IMR-90 (cell line): ENCODE measurements around the gene RFC2. TPM values are rescaled to one million over a fixed set of nuclear protein-coding genes. Genes with fewer than 3 reads are reported as not detected.

Experiments used
- ATAC-seq: fragments of 200-7000 bp; cut with Tn5 transposase; 2 replicates; pipeline ENCODE4 v1.9.1; 2020; ENCODE audit warnings: low read depth, mild to moderate bottlenecking, moderate library complexity
- BruUV-seq: library from RNA; stranded (reverse); fragments of 400-500 nt; replicated peaks from 2 replicates; lab custom pipeline; 2021; lab: Mats Ljungman, UMichigan
- CTCF ChIA-PET: fragments of 300-600 bp; formaldehyde crosslinking; extraction: SDS; loops from one replicate; lab custom pipeline; 2021; ENCODE audit warnings: antibody characterized with exemption; lab: Yijun Ruan, JAX
- POLR2A ChIA-PET: fragments of 300-600 bp; sonication (Branson Sonifier 250); formaldehyde crosslinking; loops from one replicate; lab custom pipeline; 2022; ENCODE audit warnings: antibody characterized with exemption; ENCODE audit not compliant: unreplicated experiment; lab: Charles Lee
- DNase-seq: peaks from one replicate; pipeline ENCODE4 v3.0.0; 2013
- H2AFZ ChIP-seq: replicated peaks from 2 replicates; pipeline ENCODE3; 2013; ENCODE audit warnings: low read length, mild to moderate bottlenecking; ENCODE audit not compliant: poor library complexity
- H2AK5ac ChIP-seq: 2 replicates; pipeline ENCODE4 v1.6.1; 2013; ENCODE audit warnings: low read depth, low read length, inconsistent platforms
- H2AK9ac ChIP-seq: replicated peaks from 2 replicates; pipeline ENCODE3; 2013; ENCODE audit warnings: mild to moderate bottlenecking, low read depth, low read length, moderate library complexity; ENCODE audit not compliant: poor library complexity
- H2BK120ac ChIP-seq: 2 replicates; pipeline ENCODE4 v1.6.1; 2013; ENCODE audit warnings: low read depth, low read length, inconsistent platforms
- H2BK15ac ChIP-seq: 3 replicates; pipeline ENCODE4 v1.6.1; 2013; ENCODE audit warnings: low read depth, low read length, inconsistent platforms
- H2BK20ac ChIP-seq: 2 replicates; pipeline ENCODE4 v1.6.1; 2013; ENCODE audit warnings: low read depth, mild to moderate bottlenecking, inconsistent platforms, low read length, moderate library complexity
- H2BK5ac ChIP-seq: 2 replicates; pipeline ENCODE4 v1.6.1; 2013; ENCODE audit warnings: mild to moderate bottlenecking, low read depth, low read length, inconsistent platforms; ENCODE audit not compliant: poor library complexity, severe bottlenecking
- H3K14ac ChIP-seq: replicated peaks from 2 replicates; pipeline ENCODE4 v1.6.1; 2013; ENCODE audit warnings: low read depth, low read length, inconsistent platforms
- H3K18ac ChIP-seq: 2 replicates; pipeline ENCODE4 v1.6.1; 2013; ENCODE audit warnings: low read depth, low read length, control low read depth
- H3K23ac ChIP-seq: 2 replicates; pipeline ENCODE4 v1.6.1; 2013; ENCODE audit warnings: low read depth, low read length, inconsistent platforms
- H3K27ac ChIP-seq: 2 replicates; pipeline ENCODE4 v1.5.1; 2013; ENCODE audit warnings: mild to moderate bottlenecking, control low read depth, low read length; ENCODE audit not compliant: insufficient read depth
- H3K27me3 ChIP-seq: 2 replicates; pipeline ENCODE4 v1.6.1; 2013; ENCODE audit warnings: low read length; ENCODE audit not compliant: control insufficient read depth, insufficient read depth
- H3K36me3 ChIP-seq: 2 replicates; pipeline ENCODE4 v1.6.1; 2013; ENCODE audit warnings: low read length, mixed read lengths; ENCODE audit not compliant: control insufficient read depth, insufficient read depth
- H3K4ac ChIP-seq: 2 replicates; pipeline ENCODE4 v1.6.1; 2013; ENCODE audit warnings: low read depth, low read length, inconsistent platforms
- H3K4me1 ChIP-seq: 2 replicates; pipeline ENCODE4 v1.6.1; 2013; ENCODE audit warnings: low read length, mixed read lengths; ENCODE audit not compliant: control insufficient read depth, insufficient read depth
- H3K4me2 ChIP-seq: 2 replicates; pipeline ENCODE4 v1.6.1; 2013; ENCODE audit warnings: low read depth, mild to moderate bottlenecking, control low read depth, low read length, moderate library complexity
- H3K4me3 ChIP-seq: 2 replicates; pipeline ENCODE4 v1.5.1; 2013; ENCODE audit warnings: low read depth, mild to moderate bottlenecking, control low read depth, low read length, moderate library complexity; ENCODE audit not compliant: insufficient read depth
- H3K56ac ChIP-seq: 2 replicates; pipeline ENCODE4 v1.6.1; 2013; ENCODE audit warnings: low read length, inconsistent platforms; ENCODE audit not compliant: insufficient read depth; ENCODE audit errors: extremely low read depth
- H3K79me1 ChIP-seq, 2 experiments: 2 replicates each; pipeline ENCODE4 v1.6.1; 2013; ENCODE audit warnings: low read length in 2 of 2, inconsistent platforms in 1 of 2, low read depth in 1 of 2
- H3K9ac ChIP-seq: 2 replicates; pipeline ENCODE4 v1.6.1; 2013; ENCODE audit warnings: low read depth, low read length, control low read depth
- H3K9me1 ChIP-seq: 2 replicates; pipeline ENCODE4 v1.6.1; 2013; ENCODE audit warnings: low read length, inconsistent platforms; ENCODE audit not compliant: insufficient read depth
- H3K9me3 ChIP-seq: 2 replicates; pipeline ENCODE4 v1.6.1; 2013; ENCODE audit warnings: low read length; ENCODE audit not compliant: control insufficient read depth, insufficient read depth
- H4K20me1 ChIP-seq: 2 replicates; pipeline ENCODE4 v1.6.1; 2013; ENCODE audit warnings: low read length, inconsistent platforms; ENCODE audit not compliant: insufficient read depth
- H4K5ac ChIP-seq: 2 replicates; pipeline ENCODE4 v1.6.1; 2013; ENCODE audit warnings: mild to moderate bottlenecking, low read depth, low read length, control low read depth
- H4K8ac ChIP-seq, 2 experiments: 2 replicates each; pipeline ENCODE4 v1.6.1; 2013; ENCODE audit warnings: low read depth in 2 of 2, low read length in 2 of 2, control low read depth in 1 of 2, inconsistent platforms in 1 of 2
- H4K91ac ChIP-seq: 2 replicates; pipeline ENCODE4 v1.6.1; 2013; ENCODE audit warnings: low read depth, low read length, inconsistent platforms; ENCODE audit not compliant: insufficient read depth
- BHLHE40 ChIP-seq: fragments of 150-350 bp; IDR thresholded peaks from 2 replicates; pipeline ENCODE4 v1.6.1; 2016; ENCODE audit warnings: mild to moderate bottlenecking, low read depth, low read length
- CEBPB ChIP-seq: IDR thresholded peaks from 2 replicates; pipeline ENCODE4 v1.6.1; 2012; ENCODE audit warnings: low read depth, low read length, improper control_type of control experiment
- CHD1 ChIP-seq: IDR thresholded peaks from 2 replicates; pipeline ENCODE4 v1.6.1; 2012; ENCODE audit warnings: low read depth, low read length, improper control_type of control experiment
- FOS ChIP-seq: fragments of 150-350 bp; IDR thresholded peaks from 2 replicates; pipeline ENCODE4 v1.6.1; 2016; ENCODE audit warnings: low read depth, low read length
- MAFK ChIP-seq: IDR thresholded peaks from 2 replicates; pipeline ENCODE4 v1.6.1; 2012; ENCODE audit warnings: low read depth, low read length, improper control_type of control experiment
- MAZ ChIP-seq: IDR thresholded peaks from 2 replicates; pipeline ENCODE4 v1.6.1; 2012; ENCODE audit warnings: low read depth, mild to moderate bottlenecking, low read length, improper control_type of control experiment, moderate library complexity, borderline replicate concordance
- MXI1 ChIP-seq: IDR thresholded peaks from 2 replicates; pipeline ENCODE4 v1.6.1; 2012; ENCODE audit warnings: low read depth, mild to moderate bottlenecking, low read length, moderate library complexity, borderline replicate concordance
- NFE2L2 ChIP-seq: fragments of 150-350 bp; IDR thresholded peaks from 2 replicates; pipeline ENCODE4 v1.6.1; 2016; ENCODE audit warnings: low read depth, mild to moderate bottlenecking, low read length
- POLR2A ChIP-seq: IDR thresholded peaks from 2 replicates; pipeline ENCODE4 v1.6.1; 2012; ENCODE audit warnings: mild to moderate bottlenecking, low read depth, low read length
- RAD21 ChIP-seq: IDR thresholded peaks from 2 replicates; pipeline ENCODE4 v1.6.1; 2012; ENCODE audit warnings: low read length, improper control_type of control experiment
- RCOR1 ChIP-seq: IDR thresholded peaks from 2 replicates; pipeline ENCODE4 v1.6.1; 2012; ENCODE audit warnings: mild to moderate bottlenecking, low read length, improper control_type of control experiment; ENCODE audit not compliant: insufficient replicate concordance
- RFX5 ChIP-seq: IDR thresholded peaks from 2 replicates; pipeline ENCODE4 v1.8.0; 2012; ENCODE audit warnings: low read depth, mild to moderate bottlenecking, low read length, moderate library complexity
- SMC3 ChIP-seq: fragments of 150-350 bp; IDR thresholded peaks from 2 replicates; pipeline ENCODE4 v1.6.1; 2016; ENCODE audit warnings: low read depth, mild to moderate bottlenecking, antibody characterized with exemption, low read length, moderate library complexity
- WGBS, 2 experiments: methylation state at CpG; one replicate each; pipeline versions ENCODE4 v1.1.5 to v1.1.7; 2013; ENCODE audit warnings: missing lambda C conversion rate in 2 of 2; ENCODE audit not compliant: insufficient read length in 1 of 2; ENCODE audit errors: extremely low coverage in 2 of 2; 5-methylcytosine and 5-hydroxymethylcytosine counted together
- dilution Hi-C: fragments of 300-500 bp; cut with HindIII; formaldehyde crosslinking; loops from one replicate; pipeline ENCODE4 v1.14.3; 2018; ENCODE audit warnings: low sequenced_read_pairs; ENCODE audit not compliant: unreplicated experiment
- in situ Hi-C: fragments of 300-500 bp; cut with MboI; formaldehyde crosslinking; loops from 3 replicates; pipeline ENCODE4 v1.14.3; 2019; ENCODE audit warnings: low sequenced_read_pairs, inconsistent platforms, mixed read lengths
- intact Hi-C: fragments of 100-400 bp; cut with micrococcal nuclease; formaldehyde crosslinking; loops from 2 replicates; pipeline ENCODE4 v1.10.0; 2022
- polyA plus RNA-seq, 3 experiments: library from polyadenylated mRNA; depleted of rRNA; stranded (reverse); fragments of >200 nt; gene quantifications; 2 replicates each; pipeline ENCODE4 v1.2.3, GENCODE V29; 2012; ENCODE audit warnings: low replicate concordance in 1 of 3
- total RNA-seq: library from RNA; depleted of rRNA; stranded (reverse); fragments of >200 nt; gene quantifications from 2 replicates; pipeline ENCODE4 v1.2.3, GENCODE V29; 2012
- TF ChIP-seq, protein P1 (sequence below): fragments of 150-350 bp; IDR thresholded peaks from 2 replicates; pipeline ENCODE4 v1.6.1; 2017; ENCODE audit warnings: mild to moderate bottlenecking, antibody characterized with exemption, low read length, low read depth
- TF ChIP-seq, protein P2 (sequence below): fragments of 150-350 bp; IDR thresholded peaks from 2 replicates; pipeline ENCODE4 v1.6.1; 2016; ENCODE audit warnings: low read depth, mild to moderate bottlenecking, low read length, moderate library complexity, borderline replicate concordance
- TF ChIP-seq, protein P3 (sequence below): conservative IDR thresholded peaks from 2 replicates; pipeline ENCODE4 v1.5.1; 2012; ENCODE audit warnings: mild to moderate bottlenecking, low read depth, low read length, improper control_type of control experiment

RFC2 gene
- total and polyA plus RNA-seq, 2 of the 4 experiments (the other 2 are of a cell fraction): 25.2 to 37.8 TPM

DNA sequence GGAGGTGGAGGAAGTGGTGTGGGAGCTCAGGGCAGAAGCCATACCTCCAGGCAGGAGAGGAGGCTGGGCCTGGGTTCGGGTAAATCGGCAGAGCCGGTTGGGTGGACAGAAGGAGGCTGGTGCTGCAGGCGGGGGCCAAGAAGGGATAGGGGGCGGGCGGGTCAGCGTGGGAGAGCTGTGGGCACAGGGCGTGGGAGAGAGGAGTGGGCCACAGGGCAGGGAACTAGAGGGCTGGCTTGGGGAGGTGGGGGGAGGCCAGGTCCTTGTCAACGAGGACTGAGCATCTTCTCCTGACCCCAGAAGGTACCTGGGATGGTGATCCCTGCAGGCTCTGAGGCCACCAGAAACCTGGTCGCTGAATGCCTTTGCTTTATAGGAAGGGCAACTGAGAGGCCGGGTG is 32.5 kb downstream of the RFC2 start:
- WGBS, 2 experiments: 100% methylated on average over 1 of the region's 11 CpGs; no CpG with 5 or more reads in 1 of the 2 experiments
- Histone ChIP-seq H3K56ac (no peak overlapping the region), H4K20me1 (no peaks in the 10 kb centered on the region), H3K4me2 (no peak overlapping the region), H3K9me3 (peaks cover 5% of the 10 kb centered on the region), H4K91ac (no peak overlapping the region), H4K5ac (no peak overlapping the region), H2AFZ (no peak overlapping the region), H2AK5ac (no peak overlapping the region), H3K36me3 (peaks cover 5% of the 10 kb centered on the region), H3K9me1 (no peaks in the 10 kb centered on the region), H2BK5ac (no peak overlapping the region), H3K4ac (no peak overlapping the region), H2BK20ac (no peak overlapping the region), H2AK9ac (no peak overlapping the region), H2BK120ac (no peak overlapping the region), H3K9ac (no peak overlapping the region), H2BK15ac (no peak overlapping the region), H3K27me3 (no peaks in the 10 kb centered on the region; the same call in 1 of the 2 replicates), H3K14ac (no peak overlapping the region), H3K4me3 (no peak overlapping the region), H4K8ac (no peak overlapping the region), H3K79me1 (no peaks in the 10 kb centered on the region), H3K18ac (no peak overlapping the region), H3K4me1 (no peaks in the 10 kb centered on the region), H3K27ac (no peak overlapping the region), H3K23ac (no peak overlapping the region)
- no peak for TF ChIP-seq SMC3
- TF ChIP-seq, protein P1, sequence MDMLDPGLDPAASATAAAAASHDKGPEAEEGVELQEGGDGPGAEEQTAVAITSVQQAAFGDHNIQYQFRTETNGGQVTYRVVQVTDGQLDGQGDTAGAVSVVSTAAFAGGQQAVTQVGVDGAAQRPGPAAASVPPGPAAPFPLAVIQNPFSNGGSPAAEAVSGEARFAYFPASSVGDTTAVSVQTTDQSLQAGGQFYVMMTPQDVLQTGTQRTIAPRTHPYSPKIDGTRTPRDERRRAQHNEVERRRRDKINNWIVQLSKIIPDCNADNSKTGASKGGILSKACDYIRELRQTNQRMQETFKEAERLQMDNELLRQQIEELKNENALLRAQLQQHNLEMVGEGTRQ: no peak
- TF ChIP-seq CHD1: no peak
- no peak for TF ChIP-seq NFE2L2
- no peak for TF ChIP-seq MXI1
- no peak for TF ChIP-seq MAFK
- no peak for TF ChIP-seq MAZ
- TF ChIP-seq FOS: no peak
- no peak for TF ChIP-seq POLR2A
- TF ChIP-seq, protein P2, sequence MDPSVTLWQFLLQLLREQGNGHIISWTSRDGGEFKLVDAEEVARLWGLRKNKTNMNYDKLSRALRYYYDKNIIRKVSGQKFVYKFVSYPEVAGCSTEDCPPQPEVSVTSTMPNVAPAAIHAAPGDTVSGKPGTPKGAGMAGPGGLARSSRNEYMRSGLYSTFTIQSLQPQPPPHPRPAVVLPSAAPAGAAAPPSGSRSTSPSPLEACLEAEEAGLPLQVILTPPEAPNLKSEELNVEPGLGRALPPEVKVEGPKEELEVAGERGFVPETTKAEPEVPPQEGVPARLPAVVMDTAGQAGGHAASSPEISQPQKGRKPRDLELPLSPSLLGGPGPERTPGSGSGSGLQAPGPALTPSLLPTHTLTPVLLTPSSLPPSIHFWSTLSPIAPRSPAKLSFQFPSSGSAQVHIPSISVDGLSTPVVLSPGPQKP: no peak
- no peak for TF ChIP-seq CEBPB
- no peak for TF ChIP-seq BHLHE40
- no peak for TF ChIP-seq RCOR1
- no peak for TF ChIP-seq RAD21
- no peak for TF ChIP-seq RFX5
- TF ChIP-seq, protein P3, sequence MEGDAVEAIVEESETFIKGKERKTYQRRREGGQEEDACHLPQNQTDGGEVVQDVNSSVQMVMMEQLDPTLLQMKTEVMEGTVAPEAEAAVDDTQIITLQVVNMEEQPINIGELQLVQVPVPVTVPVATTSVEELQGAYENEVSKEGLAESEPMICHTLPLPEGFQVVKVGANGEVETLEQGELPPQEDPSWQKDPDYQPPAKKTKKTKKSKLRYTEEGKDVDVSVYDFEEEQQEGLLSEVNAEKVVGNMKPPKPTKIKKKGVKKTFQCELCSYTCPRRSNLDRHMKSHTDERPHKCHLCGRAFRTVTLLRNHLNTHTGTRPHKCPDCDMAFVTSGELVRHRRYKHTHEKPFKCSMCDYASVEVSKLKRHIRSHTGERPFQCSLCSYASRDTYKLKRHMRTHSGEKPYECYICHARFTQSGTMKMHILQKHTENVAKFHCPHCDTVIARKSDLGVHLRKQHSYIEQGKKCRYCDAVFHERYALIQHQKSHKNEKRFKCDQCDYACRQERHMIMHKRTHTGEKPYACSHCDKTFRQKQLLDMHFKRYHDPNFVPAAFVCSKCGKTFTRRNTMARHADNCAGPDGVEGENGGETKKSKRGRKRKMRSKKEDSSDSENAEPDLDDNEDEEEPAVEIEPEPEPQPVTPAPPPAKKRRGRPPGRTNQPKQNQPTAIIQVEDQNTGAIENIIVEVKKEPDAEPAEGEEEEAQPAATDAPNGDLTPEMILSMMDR: no peak
- in situ Hi-C loops: loop anchor here (25.0 kb wide), 1 partner anchor 341 kb away; no protein-coding TSS in a partner anchor
- ChIA-PET CTCF (no interaction called here), POLR2A (no interaction called here)
- dilution Hi-C loops: no loop called here
- DNase-seq (no peak), ATAC-seq (no peak)
- no TSS peak for BruUV-seq
- intact Hi-C loops: no loop called here
